Suprapubic skin (tissue), 3 donors: ENCODE data around the gene MAPKAPK2.

Experiments used
- EP300 ChIP-seq: sonication (generic); formaldehyde crosslinking; IDR thresholded peaks from one replicate; pipeline ENCODE4 v1.6.1; 2017; ENCODE audit warnings: antibody characterized with exemption
- TF ChIP-seq, protein P1 (sequence below), 2 donors: fragments of 200-600 bp in 1 of 2; fragments of 450-650 bp in 1 of 2; sonication (generic) in 1 of 2; IDR thresholded peaks; one replicate each; pipeline ENCODE4 v1.5.1; 2016 to 2019; ENCODE audit warnings: antibody characterized with exemption in 2 of 2, mild to moderate bottlenecking in 1 of 2, moderate library complexity in 1 of 2

DNA sequence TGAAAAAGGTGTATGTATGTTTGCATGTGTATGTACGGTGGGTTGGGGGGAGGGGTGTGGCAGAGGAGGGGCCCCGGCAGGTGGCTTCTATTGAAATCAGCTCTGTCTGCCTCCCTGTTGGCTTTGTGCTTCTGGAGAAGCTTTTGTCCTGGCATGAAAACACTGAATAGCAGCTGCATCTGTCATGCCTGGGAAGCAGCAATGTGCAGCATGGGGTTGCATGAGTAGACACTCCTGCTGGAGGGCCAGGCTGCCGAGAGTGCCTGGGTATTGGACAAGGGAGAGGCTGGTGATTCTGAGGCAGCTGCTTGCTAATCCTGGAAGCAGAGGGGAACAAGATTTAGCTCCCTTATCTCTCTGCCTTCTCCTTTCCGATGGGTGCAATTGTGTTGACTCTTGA is 20.5 kb downstream of the MAPKAPK2 start:
- TF ChIP-seq, protein P1, sequence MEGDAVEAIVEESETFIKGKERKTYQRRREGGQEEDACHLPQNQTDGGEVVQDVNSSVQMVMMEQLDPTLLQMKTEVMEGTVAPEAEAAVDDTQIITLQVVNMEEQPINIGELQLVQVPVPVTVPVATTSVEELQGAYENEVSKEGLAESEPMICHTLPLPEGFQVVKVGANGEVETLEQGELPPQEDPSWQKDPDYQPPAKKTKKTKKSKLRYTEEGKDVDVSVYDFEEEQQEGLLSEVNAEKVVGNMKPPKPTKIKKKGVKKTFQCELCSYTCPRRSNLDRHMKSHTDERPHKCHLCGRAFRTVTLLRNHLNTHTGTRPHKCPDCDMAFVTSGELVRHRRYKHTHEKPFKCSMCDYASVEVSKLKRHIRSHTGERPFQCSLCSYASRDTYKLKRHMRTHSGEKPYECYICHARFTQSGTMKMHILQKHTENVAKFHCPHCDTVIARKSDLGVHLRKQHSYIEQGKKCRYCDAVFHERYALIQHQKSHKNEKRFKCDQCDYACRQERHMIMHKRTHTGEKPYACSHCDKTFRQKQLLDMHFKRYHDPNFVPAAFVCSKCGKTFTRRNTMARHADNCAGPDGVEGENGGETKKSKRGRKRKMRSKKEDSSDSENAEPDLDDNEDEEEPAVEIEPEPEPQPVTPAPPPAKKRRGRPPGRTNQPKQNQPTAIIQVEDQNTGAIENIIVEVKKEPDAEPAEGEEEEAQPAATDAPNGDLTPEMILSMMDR (IDR thresholded peaks at IDR 0.05), result no peak
- TF ChIP-seq EP300, result no peak
